Measurements from ENCODE around the gene UBALD1. TPM values are rescaled to one million over a fixed set of nuclear protein-coding genes. Genes with fewer than 3 reads are reported as not detected.
A peak's percentile ranks its signal among the peaks of the same experiment; 100 is the strongest.
"Not testable (repeated sequence)": the region's sequence is repeated elsewhere in the genome, so short reads cannot be mapped to it uniquely, and the experiment has no call there.

Gene UBALD1
- total RNA-seq, 1 donor from 2014 or later = 17.2 TPM

GRCh38 chr16:4652561-4652960 is 37.9 kb upstream of the UBALD1 start:
- no peak overlapping the region for H3K27ac Mint-ChIP-seq
- no peaks in the 10 kb centered on the region for H3K27me3 Mint-ChIP-seq
- no peak for DNase-seq
- H3K36me3 Mint-ChIP-seq (ENCODE audit: low read depth) = peaks cover 45% of the 10 kb centered on the region
- no peak overlapping the region for H3K4me3 Mint-ChIP-seq
- intact Hi-C loops (cut with micrococcal nuclease) = no loop called here
- no peaks in the 10 kb centered on the region for H3K9me3 Mint-ChIP-seq
- H3K4me1 Mint-ChIP-seq = peaks cover 14% of the 10 kb centered on the region

GRCh38 chr16:4651827-4652226 is 37.1 kb upstream of the UBALD1 start:
- H3K27ac Mint-ChIP-seq = no peak overlapping the region
- no peak for DNase-seq
- H3K4me3 Mint-ChIP-seq = no peak overlapping the region
- no peaks in the 10 kb centered on the region for H3K9me3 Mint-ChIP-seq
- intact Hi-C loops (cut with micrococcal nuclease) = no loop called here
- peaks cover 16% of the 10 kb centered on the region for H3K4me1 Mint-ChIP-seq
- peaks cover 42% of the 10 kb centered on the region for H3K36me3 Mint-ChIP-seq (ENCODE audit: low read depth)
- H3K27me3 Mint-ChIP-seq = no peaks in the 10 kb centered on the region

GRCh38 chr16:4650443-4651074 is 35.9 kb upstream of the UBALD1 start:
- H3K9me3 Mint-ChIP-seq; H3K4me3 Mint-ChIP-seq; intact Hi-C loops (cut with micrococcal nuclease); H3K27me3 Mint-ChIP-seq: not testable (repeated sequence)
- Mint-ChIP-seq H3K27ac (peak overlapping the region; percentile 32), H3K4me1 (peaks cover 20% of the 10 kb centered on the region), H3K36me3 (ENCODE audit: low read depth) (peaks cover 34% of the 10 kb centered on the region)
- peak; percentile 91 for DNase-seq

- Mint-ChIP-seq H3K27me3 (no peaks in the 10 kb centered on the region), H3K27ac (peak overlapping the region; percentile 69), H3K36me3 (ENCODE audit: low read depth) (peaks cover 34% of the 10 kb centered on the region), H3K4me1 (peaks cover 25% of the 10 kb centered on the region), H3K9me3 (no peaks in the 10 kb centered on the region), H3K4me3 (no peak overlapping the region)
- DNase-seq = peak; percentile 72
- intact Hi-C loops (cut with micrococcal nuclease) = no loop called here
Observed at GRCh38 chr16:4649744-4650442, 35.2 kb upstream of the UBALD1 start.

GRCh38 chr16:4648917-4649316 is 34.2 kb upstream of the UBALD1 start:
- Mint-ChIP-seq H3K4me3 (no peak overlapping the region), H3K9me3 (no peaks in the 10 kb centered on the region), H3K27ac (peak overlapping the region; percentile 69), H3K27me3 (no peaks in the 10 kb centered on the region), H3K4me1 (peaks cover 25% of the 10 kb centered on the region), H3K36me3 (ENCODE audit: low read depth) (peaks cover 30% of the 10 kb centered on the region)
- no peak for DNase-seq
- intact Hi-C loops (cut with micrococcal nuclease) = no loop called here

GRCh38 chr16:4647644-4647980 is 32.9 kb upstream of the UBALD1 start:
- peaks cover 24% of the 10 kb centered on the region for H3K36me3 Mint-ChIP-seq (ENCODE audit: low read depth)
- no peaks in the 10 kb centered on the region for H3K9me3 Mint-ChIP-seq
- no peaks in the 10 kb centered on the region for H3K27me3 Mint-ChIP-seq
- H3K27ac Mint-ChIP-seq = no peak overlapping the region
- peaks cover 26% of the 10 kb centered on the region for H3K4me1 Mint-ChIP-seq
- intact Hi-C loops (cut with micrococcal nuclease) = no loop called here
- H3K4me3 Mint-ChIP-seq = no peak overlapping the region
- DNase-seq = no peak

- H3K27me3 Mint-ChIP-seq = no peaks in the 10 kb centered on the region
- intact Hi-C loops (cut with micrococcal nuclease) = no loop called here
- H3K4me1 Mint-ChIP-seq = peaks cover 26% of the 10 kb centered on the region
- H3K27ac Mint-ChIP-seq = no peak overlapping the region
- DNase-seq = peak; percentile 64
- H3K9me3 Mint-ChIP-seq = no peaks in the 10 kb centered on the region
- no peak overlapping the region for H3K4me3 Mint-ChIP-seq
- peaks cover 24% of the 10 kb centered on the region for H3K36me3 Mint-ChIP-seq (ENCODE audit: low read depth)
Observed at GRCh38 chr16:4646773-4647643, 32.3 kb upstream of the UBALD1 start.

GRCh38 chr16:4641895-4642294 is 27.2 kb upstream of the UBALD1 start:
- H3K4me3 Mint-ChIP-seq = no peak overlapping the region
- H3K36me3 Mint-ChIP-seq (ENCODE audit: low read depth) = peaks cover 2% of the 10 kb centered on the region
- H3K27ac Mint-ChIP-seq = no peak overlapping the region
- intact Hi-C loops (cut with micrococcal nuclease) = no loop called here
- no peaks in the 10 kb centered on the region for H3K27me3 Mint-ChIP-seq
- no peak for DNase-seq
- H3K9me3 Mint-ChIP-seq = no peaks in the 10 kb centered on the region
- H3K4me1 Mint-ChIP-seq = peaks cover 18% of the 10 kb centered on the region

GRCh38 chr16:4641306-4641687 is 26.6 kb upstream of the UBALD1 start:
- H3K4me3 Mint-ChIP-seq = no peak overlapping the region
- H3K27me3 Mint-ChIP-seq = no peaks in the 10 kb centered on the region
- DNase-seq = no peak
- peaks cover 3% of the 10 kb centered on the region for H3K36me3 Mint-ChIP-seq (ENCODE audit: low read depth)
- H3K9me3 Mint-ChIP-seq = no peaks in the 10 kb centered on the region
- no peak overlapping the region for H3K27ac Mint-ChIP-seq
- intact Hi-C loops (cut with micrococcal nuclease) = no loop called here
- H3K4me1 Mint-ChIP-seq = peaks cover 17% of the 10 kb centered on the region

- Mint-ChIP-seq H3K9me3 (no peaks in the 10 kb centered on the region), H3K36me3 (ENCODE audit: low read depth) (peaks cover 6% of the 10 kb centered on the region), H3K27ac (no peak overlapping the region), H3K27me3 (no peaks in the 10 kb centered on the region), H3K4me3 (no peak overlapping the region), H3K4me1 (peaks cover 19% of the 10 kb centered on the region)
- DNase-seq = no peak
- intact Hi-C loops (cut with micrococcal nuclease) = no loop called here
Observed at GRCh38 chr16:4640572-4641305, 26.1 kb upstream of the UBALD1 start.

GRCh38 chr16:4639899-4640509 is 25.3 kb upstream of the UBALD1 start:
- no peaks in the 10 kb centered on the region for H3K9me3 Mint-ChIP-seq
- H3K4me1 Mint-ChIP-seq = peaks cover 13% of the 10 kb centered on the region
- no peak for DNase-seq
- H3K27ac Mint-ChIP-seq = no peak overlapping the region
- H3K4me3 Mint-ChIP-seq = no peak overlapping the region
- intact Hi-C loops (cut with micrococcal nuclease) = no loop called here
- H3K36me3 Mint-ChIP-seq (ENCODE audit: low read depth) = peaks cover 7% of the 10 kb centered on the region
- H3K27me3 Mint-ChIP-seq = no peaks in the 10 kb centered on the region

GRCh38 chr16:4637501-4638166 is 22.9 kb upstream of the UBALD1 start:
- intact Hi-C loops (cut with micrococcal nuclease) = no loop called here
- no peak for DNase-seq
- Mint-ChIP-seq H3K27ac (no peak overlapping the region), H3K4me3 (no peak overlapping the region), H3K27me3 (no peaks in the 10 kb centered on the region), H3K36me3 (ENCODE audit: low read depth) (peaks cover 14% of the 10 kb centered on the region), H3K9me3 (no peaks in the 10 kb centered on the region), H3K4me1 (peaks cover 11% of the 10 kb centered on the region)

- Mint-ChIP-seq H3K4me1 (peaks cover 11% of the 10 kb centered on the region), H3K9me3 (peaks cover 2% of the 10 kb centered on the region), H3K27me3 (no peaks in the 10 kb centered on the region), H3K36me3 (ENCODE audit: low read depth) (peaks cover 23% of the 10 kb centered on the region), H3K27ac (no peak overlapping the region), H3K4me3 (no peak overlapping the region)
- intact Hi-C loops (cut with micrococcal nuclease) = no loop called here
- no peak for DNase-seq
Observed at GRCh38 chr16:4636196-4636595, 21.5 kb upstream of the UBALD1 start.
